ENCODE data around the gene CASQ2. TPM values are rescaled to one million over a fixed set of nuclear protein-coding genes. Genes with fewer than 3 reads are reported as not detected.
A peak's percentile ranks its signal among the peaks of the same experiment; 100 is the strongest.

Gene CASQ2
- total RNA-seq, 3 donors from 2014 or later, result 0.49 to 30.4 (median 2.1) TPM

DNA sequence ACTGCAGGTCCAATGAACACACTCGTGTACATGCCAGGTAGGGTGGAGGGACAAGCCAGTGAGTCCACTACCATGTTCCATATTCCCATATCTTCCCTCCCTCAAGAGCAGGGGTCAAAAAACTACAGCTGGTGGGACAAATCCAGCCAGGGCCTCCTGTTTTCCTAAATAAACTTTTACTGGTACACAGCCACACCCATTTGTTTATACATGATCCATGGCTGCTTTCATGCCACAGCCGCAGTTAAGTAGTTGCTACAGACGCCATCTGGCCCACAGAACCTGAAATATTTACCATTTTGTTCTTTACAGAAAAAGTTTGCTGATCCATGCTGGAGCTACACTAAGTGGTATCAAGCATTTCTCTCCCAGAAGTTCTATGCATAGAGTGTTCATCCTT lies 42.4 kb downstream of the CASQ2 start:
- no peak for DNase-seq
- ATAC-seq, result peak; percentile 27
- H3K4me3 ChIP-seq, result no peak overlapping the region
- intact Hi-C loops (cut with DNase I, micrococcal nuclease), result no loop called here
- H3K36me3 ChIP-seq (ENCODE audit: low read depth), result no peaks in the 10 kb centered on the region
- TF ChIP-seq CTCF (IDR thresholded peaks at IDR 0.05), result no peak
- no peaks in the 10 kb centered on the region for H3K9me3 ChIP-seq
- no peaks in the 10 kb centered on the region for H3K4me1 ChIP-seq (ENCODE audit: low read depth)

DNA sequence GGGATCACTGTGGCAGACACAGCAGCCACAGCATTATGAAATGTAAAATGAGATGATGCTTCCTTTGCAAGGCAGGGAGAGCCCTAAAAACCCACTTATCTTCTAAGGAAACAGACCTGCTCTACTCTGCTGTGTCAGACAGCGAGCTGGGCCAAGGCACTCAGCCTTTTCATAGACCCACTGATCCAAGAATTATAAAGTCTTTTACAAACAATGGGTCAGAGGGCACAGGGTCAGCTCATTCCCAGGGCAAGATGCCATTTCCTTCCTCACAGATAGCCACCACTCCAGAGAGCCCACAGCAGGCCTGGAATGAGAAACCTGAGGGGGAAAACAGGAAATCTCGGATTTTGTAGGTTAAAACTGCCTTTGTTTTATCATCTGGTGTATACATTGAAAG lies 42.9 kb downstream of the CASQ2 start:
- DNase-seq, result no peak
- intact Hi-C loops (cut with DNase I, micrococcal nuclease), result no loop called here
- ATAC-seq, result peak; percentile 37
- Histone ChIP-seq H3K4me1 (ENCODE audit: low read depth) (no peaks in the 10 kb centered on the region), H3K36me3 (ENCODE audit: low read depth) (no peaks in the 10 kb centered on the region), H3K4me3 (no peak overlapping the region), H3K9me3 (no peaks in the 10 kb centered on the region)
- no peak for TF ChIP-seq CTCF (IDR thresholded peaks at IDR 0.05)

DNA sequence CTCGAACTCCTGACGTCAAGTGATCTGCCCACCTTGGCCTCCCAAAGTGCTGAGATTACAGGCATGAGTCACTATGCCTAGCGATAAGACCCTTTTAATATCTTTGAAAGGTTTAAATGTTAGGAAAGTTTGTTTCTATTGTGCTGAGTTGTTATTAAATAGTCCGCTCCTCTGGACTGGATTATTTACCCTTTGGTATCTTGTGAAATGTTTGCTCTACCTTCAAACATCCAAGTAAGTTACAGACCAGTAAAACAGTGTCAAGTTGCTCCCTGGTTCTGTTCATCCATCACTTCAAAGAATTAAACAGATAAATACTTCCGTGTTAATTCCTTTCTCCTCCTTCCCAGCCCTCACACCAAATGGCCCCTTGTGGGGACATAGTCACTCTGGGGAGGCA lies 44.8 kb downstream of the CASQ2 start:
- TF ChIP-seq CTCF (IDR thresholded peaks at IDR 0.05), result no peak
- H3K4me1 ChIP-seq (ENCODE audit: low read depth), result no peaks in the 10 kb centered on the region
- intact Hi-C loops (cut with DNase I, micrococcal nuclease), result no loop called here
- no peak for ATAC-seq
- no peaks in the 10 kb centered on the region for H3K9me3 ChIP-seq
- DNase-seq, result no peak
- no peaks in the 10 kb centered on the region for H3K36me3 ChIP-seq (ENCODE audit: low read depth)
- no peak overlapping the region for H3K4me3 ChIP-seq

- TF ChIP-seq CTCF (IDR thresholded peaks at IDR 0.05), result no peak
- ATAC-seq (no peak), DNase-seq (no peak)
- Histone ChIP-seq H3K36me3 (ENCODE audit: low read depth) (no peaks in the 10 kb centered on the region), H3K4me1 (ENCODE audit: low read depth) (no peaks in the 10 kb centered on the region), H3K9me3 (no peaks in the 10 kb centered on the region), H3K4me3 (no peak overlapping the region)
- intact Hi-C loops (cut with DNase I, micrococcal nuclease), result no loop called here
These were observed 46.3 kb downstream of the CASQ2 start for GRCh38 chr1:115722221-115722620.

GRCh38 chr1:115719285-115719684 lies 49.2 kb downstream of the CASQ2 start:
- ATAC-seq (no peak), DNase-seq (no peak)
- intact Hi-C loops (cut with DNase I, micrococcal nuclease), result loop anchor here in 1 of 2 donors (5.0 kb wide), 1 partner anchor 53 kb away; no protein-coding TSS in a partner anchor
- Histone ChIP-seq H3K4me3 (no peak overlapping the region), H3K36me3 (ENCODE audit: low read depth) (no peaks in the 10 kb centered on the region), H3K4me1 (ENCODE audit: low read depth) (no peaks in the 10 kb centered on the region), H3K9me3 (no peaks in the 10 kb centered on the region)
- TF ChIP-seq CTCF (IDR thresholded peaks at IDR 0.05), result no peak

Data from mucosa of descending colon (tissue), 3 donors.